ENCODE results near the gene KIT. TPM values are rescaled to one million over a fixed set of nuclear protein-coding genes. Genes with fewer than 3 reads are reported as not detected.

KIT gene
- under 0.01 and 0.17 TPM in 2 replicates for total RNA-seq

DNA sequence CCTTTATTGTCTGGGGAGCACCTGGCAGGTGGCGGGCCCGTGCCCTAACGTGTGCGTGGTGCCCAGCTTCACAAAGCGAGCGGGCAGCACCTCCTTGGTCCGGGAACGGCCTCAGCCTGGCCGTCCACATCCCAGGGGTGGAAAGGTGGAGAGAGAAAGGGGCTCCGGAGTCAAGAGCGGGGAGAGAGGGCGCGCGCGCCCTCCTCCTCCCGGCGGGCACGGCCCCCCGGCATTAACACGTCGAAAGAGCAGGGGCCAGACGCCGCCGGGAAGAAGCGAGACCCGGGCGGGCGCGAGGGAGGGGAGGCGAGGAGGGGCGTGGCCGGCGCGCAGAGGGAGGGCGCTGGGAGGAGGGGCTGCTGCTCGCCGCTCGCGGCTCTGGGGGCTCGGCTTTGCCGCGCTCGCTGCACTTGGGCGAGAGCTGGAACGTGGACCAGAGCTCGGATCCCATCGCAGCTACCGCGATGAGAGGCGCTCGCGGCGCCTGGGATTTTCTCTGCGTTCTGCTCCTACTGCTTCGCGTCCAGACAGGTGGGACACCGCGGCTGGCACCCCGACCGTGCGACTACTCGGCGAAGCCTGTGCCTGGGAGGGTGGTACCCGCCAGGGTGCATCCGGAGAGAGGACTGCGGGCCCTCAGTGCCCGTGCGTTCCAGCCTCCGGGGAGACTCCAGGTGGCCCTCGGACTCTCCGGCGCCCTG lies at the start of gene KIT:
TSS of gene KIT (plus strand) at position 407 of the 701 bp plus-strand sequence. CDS start at position 465, 58 bp downstream.

All from bronchus fibroblast of lung (primary cell).